Stomach (tissue), 4 donors: ENCODE data around the gene HELZ2.
"Not testable (repeated sequence)": the region's sequence is repeated elsewhere in the genome, so short reads cannot be mapped to it uniquely, and the experiment has no call there.

ENCODE experiments used
- CTCF ChIP-seq, 7 experiments: fragments of 450-650 bp in 4 of 7; fragments of 200-600 bp in 3 of 7; sonication (generic) in 3 of 7; IDR thresholded peaks; one replicate each; pipeline ENCODE4 v1.5.1; 2016 to 2019; ENCODE audit warnings: antibody characterized with exemption in 7 of 7, control low read depth in 2 of 7, mild to moderate bottlenecking in 1 of 7
- EP300 ChIP-seq: sonication (generic); formaldehyde crosslinking; IDR thresholded peaks from one replicate; pipeline ENCODE4 v1.6.1; 2017; ENCODE audit warnings: antibody characterized with exemption
- POLR2A ChIP-seq, 4 donors: fragments of 450-650 bp; IDR thresholded peaks; one replicate each; pipeline ENCODE4 v1.6.1; 2016; ENCODE audit warnings: antibody characterized with exemption in 4 of 4, control low read depth in 2 of 4, mild to moderate bottlenecking in 1 of 4, moderate library complexity in 1 of 4
- POLR2AphosphoS5 ChIP-seq, 3 donors: sonication (generic); formaldehyde crosslinking; IDR thresholded peaks; one replicate each; pipeline ENCODE4 v1.6.1; 2016; ENCODE audit warnings: antibody characterized with exemption in 3 of 3

- not testable (repeated sequence) for TF ChIP-seq EP300; CTCF (IDR thresholded peaks at IDR 0.05); POLR2AphosphoS5 (IDR thresholded peaks at IDR 0.05); POLR2A (IDR thresholded peaks at IDR 0.05)
Measured at GRCh38 chr20:63571087-63571478, 3.0 kb downstream of the HELZ2 start.
